IMR-90 (cell line): ENCODE results near the gene RTEL1. TPM values are rescaled to one million over a fixed set of nuclear protein-coding genes. Genes with fewer than 3 reads are reported as not detected.

Experiments
- ATAC-seq: fragments of 200-7000 bp; cut with Tn5 transposase; 2 replicates; pipeline ENCODE4 v1.9.1; 2020; ENCODE audit warnings: low read depth, mild to moderate bottlenecking, moderate library complexity
- BruUV-seq: library from RNA; stranded (reverse); fragments of 400-500 nt; replicated peaks from 2 replicates; lab custom pipeline; 2021; lab: Mats Ljungman, UMichigan
- CTCF ChIA-PET: fragments of 300-600 bp; formaldehyde crosslinking; extraction: SDS; loops from one replicate; lab custom pipeline; 2021; ENCODE audit warnings: antibody characterized with exemption; lab: Yijun Ruan, JAX
- POLR2A ChIA-PET: fragments of 300-600 bp; sonication (Branson Sonifier 250); formaldehyde crosslinking; loops from one replicate; lab custom pipeline; 2022; ENCODE audit warnings: antibody characterized with exemption; ENCODE audit not compliant: unreplicated experiment; lab: Charles Lee
- DNase-seq: peaks from one replicate; pipeline ENCODE4 v3.0.0; 2013
- H2AFZ ChIP-seq: replicated peaks from 2 replicates; pipeline ENCODE3; 2013; ENCODE audit warnings: low read length, mild to moderate bottlenecking; ENCODE audit not compliant: poor library complexity
- H2AK5ac ChIP-seq: 2 replicates; pipeline ENCODE4 v1.6.1; 2013; ENCODE audit warnings: low read depth, low read length, inconsistent platforms
- H2AK9ac ChIP-seq: replicated peaks from 2 replicates; pipeline ENCODE3; 2013; ENCODE audit warnings: mild to moderate bottlenecking, low read depth, low read length, moderate library complexity; ENCODE audit not compliant: poor library complexity
- H2BK120ac ChIP-seq: 2 replicates; pipeline ENCODE4 v1.6.1; 2013; ENCODE audit warnings: low read depth, low read length, inconsistent platforms
- H2BK15ac ChIP-seq: 3 replicates; pipeline ENCODE4 v1.6.1; 2013; ENCODE audit warnings: low read depth, low read length, inconsistent platforms
- H2BK20ac ChIP-seq: 2 replicates; pipeline ENCODE4 v1.6.1; 2013; ENCODE audit warnings: low read depth, mild to moderate bottlenecking, inconsistent platforms, low read length, moderate library complexity
- H2BK5ac ChIP-seq: 2 replicates; pipeline ENCODE4 v1.6.1; 2013; ENCODE audit warnings: mild to moderate bottlenecking, low read depth, low read length, inconsistent platforms; ENCODE audit not compliant: poor library complexity, severe bottlenecking
- H3K14ac ChIP-seq: replicated peaks from 2 replicates; pipeline ENCODE4 v1.6.1; 2013; ENCODE audit warnings: low read depth, low read length, inconsistent platforms
- H3K18ac ChIP-seq: 2 replicates; pipeline ENCODE4 v1.6.1; 2013; ENCODE audit warnings: low read depth, low read length, control low read depth
- H3K23ac ChIP-seq: 2 replicates; pipeline ENCODE4 v1.6.1; 2013; ENCODE audit warnings: low read depth, low read length, inconsistent platforms
- H3K27ac ChIP-seq: 2 replicates; pipeline ENCODE4 v1.5.1; 2013; ENCODE audit warnings: mild to moderate bottlenecking, control low read depth, low read length; ENCODE audit not compliant: insufficient read depth
- H3K27me3 ChIP-seq: 2 replicates; pipeline ENCODE4 v1.6.1; 2013; ENCODE audit warnings: low read length; ENCODE audit not compliant: control insufficient read depth, insufficient read depth
- H3K36me3 ChIP-seq: 2 replicates; pipeline ENCODE4 v1.6.1; 2013; ENCODE audit warnings: low read length, mixed read lengths; ENCODE audit not compliant: control insufficient read depth, insufficient read depth
- H3K4ac ChIP-seq: 2 replicates; pipeline ENCODE4 v1.6.1; 2013; ENCODE audit warnings: low read depth, low read length, inconsistent platforms
- H3K4me1 ChIP-seq: 2 replicates; pipeline ENCODE4 v1.6.1; 2013; ENCODE audit warnings: low read length, mixed read lengths; ENCODE audit not compliant: control insufficient read depth, insufficient read depth
- H3K4me2 ChIP-seq: 2 replicates; pipeline ENCODE4 v1.6.1; 2013; ENCODE audit warnings: low read depth, mild to moderate bottlenecking, control low read depth, low read length, moderate library complexity
- H3K4me3 ChIP-seq: 2 replicates; pipeline ENCODE4 v1.5.1; 2013; ENCODE audit warnings: low read depth, mild to moderate bottlenecking, control low read depth, low read length, moderate library complexity; ENCODE audit not compliant: insufficient read depth
- H3K56ac ChIP-seq: 2 replicates; pipeline ENCODE4 v1.6.1; 2013; ENCODE audit warnings: low read length, inconsistent platforms; ENCODE audit not compliant: insufficient read depth; ENCODE audit errors: extremely low read depth
- H3K79me1 ChIP-seq, 2 experiments: 2 replicates each; pipeline ENCODE4 v1.6.1; 2013; ENCODE audit warnings: low read length in 2 of 2, inconsistent platforms in 1 of 2, low read depth in 1 of 2
- H3K9ac ChIP-seq: 2 replicates; pipeline ENCODE4 v1.6.1; 2013; ENCODE audit warnings: low read depth, low read length, control low read depth
- H3K9me1 ChIP-seq: 2 replicates; pipeline ENCODE4 v1.6.1; 2013; ENCODE audit warnings: low read length, inconsistent platforms; ENCODE audit not compliant: insufficient read depth
- H3K9me3 ChIP-seq: 2 replicates; pipeline ENCODE4 v1.6.1; 2013; ENCODE audit warnings: low read length; ENCODE audit not compliant: control insufficient read depth, insufficient read depth
- H4K20me1 ChIP-seq: 2 replicates; pipeline ENCODE4 v1.6.1; 2013; ENCODE audit warnings: low read length, inconsistent platforms; ENCODE audit not compliant: insufficient read depth
- H4K5ac ChIP-seq: 2 replicates; pipeline ENCODE4 v1.6.1; 2013; ENCODE audit warnings: mild to moderate bottlenecking, low read depth, low read length, control low read depth
- H4K8ac ChIP-seq, 2 experiments: 2 replicates each; pipeline ENCODE4 v1.6.1; 2013; ENCODE audit warnings: low read depth in 2 of 2, low read length in 2 of 2, control low read depth in 1 of 2, inconsistent platforms in 1 of 2
- H4K91ac ChIP-seq: 2 replicates; pipeline ENCODE4 v1.6.1; 2013; ENCODE audit warnings: low read depth, low read length, inconsistent platforms; ENCODE audit not compliant: insufficient read depth
- BHLHE40 ChIP-seq: fragments of 150-350 bp; IDR thresholded peaks from 2 replicates; pipeline ENCODE4 v1.6.1; 2016; ENCODE audit warnings: mild to moderate bottlenecking, low read depth, low read length
- CTCF ChIP-seq: conservative IDR thresholded peaks from 2 replicates; pipeline ENCODE4 v1.5.1; 2012; ENCODE audit warnings: mild to moderate bottlenecking, low read depth, low read length, improper control_type of control experiment
- ELK1 ChIP-seq: fragments of 150-350 bp; IDR thresholded peaks from 2 replicates; pipeline ENCODE4 v1.6.1; 2016; ENCODE audit warnings: low read depth, mild to moderate bottlenecking, low read length, moderate library complexity, borderline replicate concordance
- FOS ChIP-seq: fragments of 150-350 bp; IDR thresholded peaks from 2 replicates; pipeline ENCODE4 v1.6.1; 2016; ENCODE audit warnings: low read depth, low read length
- MAFK ChIP-seq: IDR thresholded peaks from 2 replicates; pipeline ENCODE4 v1.6.1; 2012; ENCODE audit warnings: low read depth, low read length, improper control_type of control experiment
- MXI1 ChIP-seq: IDR thresholded peaks from 2 replicates; pipeline ENCODE4 v1.6.1; 2012; ENCODE audit warnings: low read depth, mild to moderate bottlenecking, low read length, moderate library complexity, borderline replicate concordance
- NFE2L2 ChIP-seq: fragments of 150-350 bp; IDR thresholded peaks from 2 replicates; pipeline ENCODE4 v1.6.1; 2016; ENCODE audit warnings: low read depth, mild to moderate bottlenecking, low read length
- POLR2A ChIP-seq: IDR thresholded peaks from 2 replicates; pipeline ENCODE4 v1.6.1; 2012; ENCODE audit warnings: mild to moderate bottlenecking, low read depth, low read length
- RCOR1 ChIP-seq: IDR thresholded peaks from 2 replicates; pipeline ENCODE4 v1.6.1; 2012; ENCODE audit warnings: mild to moderate bottlenecking, low read length, improper control_type of control experiment; ENCODE audit not compliant: insufficient replicate concordance
- RFX5 ChIP-seq: IDR thresholded peaks from 2 replicates; pipeline ENCODE4 v1.8.0; 2012; ENCODE audit warnings: low read depth, mild to moderate bottlenecking, low read length, moderate library complexity
- WGBS, 2 experiments: methylation state at CpG; one replicate each; pipeline versions ENCODE4 v1.1.5 to v1.1.7; 2013; ENCODE audit warnings: missing lambda C conversion rate in 2 of 2; ENCODE audit not compliant: insufficient read length in 1 of 2; ENCODE audit errors: extremely low coverage in 2 of 2; 5-methylcytosine and 5-hydroxymethylcytosine counted together
- dilution Hi-C: fragments of 300-500 bp; cut with HindIII; formaldehyde crosslinking; loops from one replicate; pipeline ENCODE4 v1.14.3; 2018; ENCODE audit warnings: low sequenced_read_pairs; ENCODE audit not compliant: unreplicated experiment
- in situ Hi-C: fragments of 300-500 bp; cut with MboI; formaldehyde crosslinking; loops from 3 replicates; pipeline ENCODE4 v1.14.3; 2019; ENCODE audit warnings: low sequenced_read_pairs, inconsistent platforms, mixed read lengths
- intact Hi-C: fragments of 100-400 bp; cut with micrococcal nuclease; formaldehyde crosslinking; loops from 2 replicates; pipeline ENCODE4 v1.10.0; 2022
- polyA plus RNA-seq, 3 experiments: library from polyadenylated mRNA; depleted of rRNA; stranded (reverse); fragments of >200 nt; gene quantifications; 2 replicates each; pipeline ENCODE4 v1.2.3, GENCODE V29; 2012; ENCODE audit warnings: low replicate concordance in 1 of 3
- total RNA-seq: library from RNA; depleted of rRNA; stranded (reverse); fragments of >200 nt; gene quantifications from 2 replicates; pipeline ENCODE4 v1.2.3, GENCODE V29; 2012

RTEL1 gene
- total and polyA plus RNA-seq, 2 of the 4 experiments (the other 2 are of a cell fraction): 14.7 to 18.8 TPM

- Histone ChIP-seq H4K8ac (no peak overlapping the region), H2BK5ac (peak overlapping the region; percentile 28), H3K14ac (no peak overlapping the region), H2BK20ac (no peak overlapping the region), H3K27ac (no peak overlapping the region), H2BK15ac (no peak overlapping the region), H3K4ac (no peak overlapping the region; the same call in 1 of the 2 replicates), H3K4me3 (no peak overlapping the region), H3K9me3 (no peaks in the 10 kb centered on the region), H2AK9ac (peak overlapping the region; percentile 84), H3K27me3 (no peaks in the 10 kb centered on the region), H2AK5ac (no peak overlapping the region), H3K79me1 (peaks cover 24 to 76% of the 10 kb centered on the region in 2 experiments), H3K56ac (no peak overlapping the region), H2AFZ (no peak overlapping the region), H4K20me1 (no peaks in the 10 kb centered on the region), H3K4me1 (peaks cover 25% of the 10 kb centered on the region), H2BK120ac (no peak overlapping the region), H3K9ac (no peak overlapping the region), H4K5ac (no peak overlapping the region), H3K9me1 (no peaks in the 10 kb centered on the region), H3K36me3 (peaks cover 30% of the 10 kb centered on the region), H3K4me2 (no peak overlapping the region), H4K91ac (no peak overlapping the region), H3K23ac (no peak overlapping the region), H3K18ac (no peak overlapping the region)
- BruUV-seq: no TSS peak
- intact Hi-C loops (no loop called here), dilution Hi-C loops (no loop called here), in situ Hi-C loops (loop anchor here (10.0 kb wide), 1 partner anchor 163 kb away; the partner anchor contains the start of genes ABHD16B and TPD52L2)
- ChIA-PET CTCF (no interaction called here), POLR2A (no interaction called here)
- no peak for ATAC-seq
- no peak for DNase-seq
- TF ChIP-seq RCOR1 (no peak), CTCF (no peak), BHLHE40 (no peak), MXI1 (no peak), NFE2L2 (no peak), FOS (no peak), ELK1 (no peak), MAFK (no peak), RFX5 (no peak), POLR2A (no peak)
- WGBS, 2 experiments: no CpG with 5 or more reads among the region's 14 CpGs
These were observed 43.4 kb downstream of the RTEL1 start for GRCh38 chr20:63701329-63702035.
